ENCODE data around the gene CHST15.
"Not testable (repeated sequence)": the region's sequence is repeated elsewhere in the genome, so short reads cannot be mapped to it uniquely, and the experiment has no call there.

CHST15 gene

GRCh38 chr10:124123156-124123555 is 29.8 kb upstream of the CHST15 start:
- DNase-seq = no peak

- no peak for DNase-seq
Observed at GRCh38 chr10:124122211-124122610, 28.8 kb upstream of the CHST15 start.

DNA sequence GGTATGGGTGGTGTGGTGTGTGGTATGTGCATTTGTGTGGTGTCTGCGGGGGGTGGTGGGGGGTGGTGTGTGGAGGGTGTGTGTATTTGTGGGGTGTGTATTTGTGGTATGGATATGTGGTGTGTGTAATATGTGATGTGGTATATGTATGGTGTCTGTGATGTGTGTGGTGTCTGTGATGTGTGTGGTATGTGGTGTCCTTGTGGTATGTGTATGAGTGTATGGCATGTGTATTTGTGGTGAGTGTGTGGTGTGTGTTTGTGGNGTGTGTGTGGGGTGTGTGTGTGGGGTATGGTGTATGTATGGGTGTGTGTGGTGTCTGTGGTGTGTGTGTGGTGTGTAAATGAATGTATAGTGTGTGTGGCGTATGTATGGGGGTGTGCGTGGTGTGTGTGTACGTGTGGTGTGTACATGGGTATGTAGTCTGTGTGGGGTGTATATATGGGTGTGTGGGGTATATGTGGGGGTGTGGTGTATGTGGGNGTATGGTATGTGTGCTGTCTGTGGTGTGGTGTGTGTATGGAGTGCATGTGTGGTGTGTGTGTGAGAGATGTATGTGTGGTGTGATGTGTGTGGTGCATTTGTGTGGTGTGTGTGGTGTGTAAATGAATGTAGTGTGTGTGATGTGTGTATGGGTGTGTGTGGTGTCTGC is 27.1 kb upstream of the CHST15 start:
- DNase-seq = no peak

GRCh38 chr10:124119946-124120345 is 26.5 kb upstream of the CHST15 start:
- DNase-seq = no peak

GRCh38 chr10:124119216-124119615 is 25.8 kb upstream of the CHST15 start:
- no peak for DNase-seq

DNA sequence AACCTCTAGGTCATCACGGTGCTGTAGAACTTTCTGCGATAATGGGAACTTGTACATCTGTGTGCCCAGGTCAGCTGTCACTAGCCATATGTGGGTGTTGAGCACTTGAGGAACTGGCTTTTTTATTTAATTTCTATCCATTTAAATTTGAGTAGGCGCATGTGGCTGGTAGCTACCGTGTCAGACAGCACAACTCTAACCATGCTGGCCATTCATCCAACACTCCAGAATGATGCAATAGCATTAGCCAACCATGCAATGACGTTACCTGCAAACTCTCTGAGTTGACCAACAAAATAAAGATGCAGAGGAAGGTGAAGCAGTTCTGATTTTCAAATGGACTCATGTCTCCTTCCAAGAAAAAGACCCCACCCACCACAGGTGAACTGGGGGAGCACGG is 24.4 kb upstream of the CHST15 start:
- no peak for DNase-seq

DNA sequence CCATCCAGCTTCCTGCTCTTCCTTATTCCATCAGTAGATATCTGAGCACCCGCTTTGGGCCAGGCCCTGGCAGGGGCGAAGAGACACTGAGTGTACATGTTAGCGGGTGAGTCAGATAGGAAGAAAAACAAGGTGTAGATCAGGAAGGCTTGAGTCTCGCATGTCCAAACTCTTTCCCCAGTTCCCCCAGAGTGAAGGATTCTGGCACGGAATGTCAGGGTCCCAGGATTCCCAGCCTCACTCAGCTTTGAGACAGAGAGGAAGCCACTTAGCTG is 24.1 kb upstream of the CHST15 start:
- DNase-seq = no peak

- no peak for DNase-seq
Observed at GRCh38 chr10:124116771-124117510, 23.5 kb upstream of the CHST15 start.

DNA sequence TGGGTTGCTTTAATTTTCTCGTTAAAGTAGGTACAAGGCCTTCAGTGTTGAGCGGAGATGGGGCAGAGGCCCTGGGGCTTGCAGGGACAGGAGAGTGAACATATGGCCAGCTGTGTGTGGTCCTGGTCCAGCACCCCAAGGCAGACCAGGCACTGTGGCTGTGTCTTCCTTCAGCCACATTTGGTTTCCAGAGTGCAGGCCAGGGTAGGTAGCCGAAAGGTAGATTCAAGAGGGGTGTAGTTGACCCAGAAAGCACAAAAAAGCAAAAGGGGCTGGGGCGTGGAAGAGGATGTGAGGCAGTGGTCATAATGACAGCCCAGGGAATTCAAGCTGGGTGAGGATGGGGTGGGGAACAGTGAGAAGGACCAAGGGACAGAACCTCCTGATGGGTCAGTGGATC is 21.3 kb upstream of the CHST15 start:
- no peak for DNase-seq

- no peak for DNase-seq
Observed at GRCh38 chr10:124112891-124113580, 19.6 kb upstream of the CHST15 start.

DNA sequence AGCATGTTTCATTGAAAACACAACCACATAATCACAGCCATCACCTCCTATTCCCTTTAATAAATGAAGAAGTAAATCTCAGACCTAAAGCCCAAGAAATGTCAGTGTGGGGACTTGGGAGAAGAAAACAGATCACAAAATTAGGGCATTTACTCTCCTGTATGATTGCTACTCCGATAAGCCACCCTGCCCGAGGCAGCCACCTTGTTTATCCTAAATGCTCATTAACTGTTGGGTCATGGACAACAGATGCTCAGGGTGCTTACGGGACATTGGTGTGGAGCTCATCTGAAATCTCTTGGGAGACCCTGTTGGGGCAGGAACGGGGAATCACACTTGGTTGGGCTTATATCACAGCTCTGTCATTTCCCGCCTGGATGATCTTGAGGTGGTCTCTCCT is 17.5 kb upstream of the CHST15 start:
- DNase-seq = no peak

GRCh38 chr10:124109261-124109660 is 15.9 kb upstream of the CHST15 start:
- DNase-seq = no peak

DNA sequence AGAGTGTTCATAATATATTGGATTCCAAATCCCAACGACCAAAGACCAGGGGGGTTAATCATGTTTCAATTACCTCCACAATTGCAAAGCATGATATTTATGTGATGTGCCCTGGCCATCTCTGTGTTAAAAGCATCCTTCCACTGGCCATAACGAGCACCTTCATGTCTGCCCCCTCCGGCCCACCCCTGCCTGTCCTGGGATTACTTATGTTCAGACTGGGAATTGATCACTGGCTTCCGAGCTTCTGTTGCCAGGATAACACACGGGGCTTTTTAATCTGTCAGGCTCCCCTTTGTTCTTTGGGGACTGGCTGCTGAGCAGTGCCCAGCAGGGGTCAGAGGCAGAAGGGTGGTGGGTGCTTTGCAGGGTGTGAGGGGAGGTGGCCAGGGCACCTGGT is 13.7 kb upstream of the CHST15 start:
- DNase-seq = no peak

DNA sequence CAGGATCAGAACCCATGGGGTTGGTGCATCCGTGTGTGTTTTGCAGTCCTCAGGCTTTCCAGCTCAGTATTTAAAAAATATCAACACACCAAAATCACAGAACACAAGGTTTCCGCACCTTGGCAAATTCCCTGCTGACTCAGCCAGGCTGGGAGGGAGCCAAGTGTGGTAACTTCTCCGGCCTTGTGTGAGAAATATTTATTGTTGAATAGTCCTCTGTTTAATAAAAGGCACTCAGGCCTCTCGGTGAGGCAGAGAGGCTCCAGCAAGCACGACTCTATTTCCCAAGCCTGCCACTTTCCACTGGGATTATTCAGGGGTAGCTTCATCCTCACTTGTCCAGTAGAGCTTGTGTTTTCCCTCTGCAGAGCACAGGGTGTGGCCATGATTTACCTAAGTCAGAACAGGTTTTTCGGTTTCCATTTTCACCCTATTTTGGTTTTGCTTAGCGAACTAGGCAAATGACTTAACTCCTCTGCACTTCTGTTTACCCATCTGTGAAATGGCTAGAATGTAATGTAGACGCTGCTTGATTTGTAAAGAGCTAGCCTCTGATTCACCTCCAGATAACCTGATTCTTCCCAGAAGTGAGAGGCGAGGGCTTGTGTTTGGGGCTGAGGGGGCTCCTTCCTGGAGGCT is 13.0 kb upstream of the CHST15 start:
- no peak for DNase-seq

GRCh38 chr10:124105594-124105993 is 12.2 kb upstream of the CHST15 start:
- DNase-seq = no peak

- no peak for DNase-seq
Observed at GRCh38 chr10:124105045-124105444, 11.6 kb upstream of the CHST15 start.

DNA sequence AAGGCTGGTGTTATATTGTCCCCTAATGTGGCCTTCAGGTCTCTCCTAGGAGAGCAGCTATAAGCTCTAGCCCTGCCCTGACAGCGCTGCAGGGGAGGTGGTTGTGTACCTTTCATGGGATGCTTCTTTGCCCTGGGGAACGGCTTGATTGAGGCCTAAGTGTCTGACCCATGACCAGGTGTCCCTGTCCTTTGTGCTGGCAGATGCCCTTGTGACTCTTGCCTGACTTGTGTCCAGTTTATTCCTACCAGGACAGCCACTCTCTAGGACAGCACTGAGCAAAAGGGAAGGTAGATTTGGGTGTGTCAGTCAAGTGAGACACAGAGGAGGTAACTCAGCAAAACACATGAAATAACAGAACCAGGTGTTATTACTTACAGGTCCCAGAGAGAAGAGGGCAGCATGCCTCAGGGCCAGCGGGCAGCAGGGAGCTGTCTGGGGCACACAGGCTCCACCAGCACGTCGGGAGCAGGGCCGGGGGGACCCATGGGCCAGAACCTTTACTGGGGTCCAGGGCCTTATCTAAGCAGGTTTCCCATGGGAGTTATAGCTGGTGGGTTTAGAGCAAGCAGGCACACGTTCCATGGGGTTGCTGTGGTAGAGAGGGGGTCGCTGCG is 10.7 kb upstream of the CHST15 start:
- no peak for DNase-seq

GRCh38 chr10:124101351-124101750 is 8.0 kb upstream of the CHST15 start:
- no peak for DNase-seq

DNA sequence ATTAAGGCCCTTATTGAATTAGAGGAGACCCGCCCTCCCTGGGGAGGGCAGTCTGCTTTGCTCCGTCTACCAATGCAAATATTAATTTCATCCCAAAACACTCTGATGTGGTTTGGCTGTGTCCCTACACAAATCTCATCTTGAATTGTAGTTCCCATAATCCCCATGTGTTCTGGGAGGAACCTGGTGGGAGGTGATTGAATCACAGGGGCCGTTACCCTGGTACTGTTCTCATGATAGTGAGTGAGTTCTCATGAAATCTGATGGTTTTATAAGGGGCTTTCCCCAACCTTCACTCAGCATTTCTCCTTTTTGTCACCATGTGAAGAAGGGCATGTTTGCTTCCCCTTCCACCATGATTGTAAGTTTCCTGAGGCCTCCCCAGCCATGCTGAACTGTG is 7.3 kb upstream of the CHST15 start:
- not testable (repeated sequence) for DNase-seq

DNA sequence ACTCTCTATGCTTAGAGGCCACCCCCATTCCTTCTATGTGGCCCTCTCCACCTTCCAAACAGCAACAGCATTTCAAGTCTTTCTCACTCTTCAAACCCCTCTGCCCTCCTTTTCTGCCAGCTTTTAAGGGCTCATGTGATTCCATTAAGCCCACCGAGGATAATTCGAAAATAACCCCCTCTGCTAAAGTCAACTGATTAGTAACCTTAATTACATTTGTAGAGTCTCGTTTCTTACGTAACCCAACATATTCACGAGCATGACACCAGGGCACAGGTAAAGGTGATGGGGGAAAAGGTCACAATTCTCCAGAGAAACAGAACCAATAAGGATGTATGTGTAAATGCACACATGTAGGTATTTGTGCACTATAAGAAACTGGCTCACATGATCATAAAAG is 6.7 kb upstream of the CHST15 start:
- no peak for DNase-seq

DNA sequence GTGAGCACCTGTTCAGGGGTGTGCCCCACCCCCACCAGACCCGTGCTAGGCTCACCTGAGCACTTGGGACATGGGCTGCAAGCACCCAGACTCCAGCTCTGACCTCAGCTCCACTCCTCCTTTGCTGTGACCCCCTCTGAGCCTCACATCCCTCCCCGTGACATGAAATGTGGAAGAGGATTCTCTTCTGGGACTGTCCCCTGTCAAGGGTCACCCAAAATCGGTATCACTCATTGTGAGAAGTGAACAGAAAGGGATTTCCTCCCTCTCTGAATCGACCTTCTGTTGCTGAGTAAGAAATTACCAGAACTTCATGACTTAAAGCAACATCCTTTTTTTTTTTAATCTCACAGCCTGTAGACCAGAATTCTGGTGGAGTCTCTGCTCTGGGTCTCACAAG is 6.2 kb upstream of the CHST15 start:
- no peak for DNase-seq

- no peak for DNase-seq
Observed at GRCh38 chr10:124098575-124098974, 5.2 kb upstream of the CHST15 start.

- DNase-seq = no peak
Observed at GRCh38 chr10:124097883-124098282, 4.5 kb upstream of the CHST15 start.

DNA sequence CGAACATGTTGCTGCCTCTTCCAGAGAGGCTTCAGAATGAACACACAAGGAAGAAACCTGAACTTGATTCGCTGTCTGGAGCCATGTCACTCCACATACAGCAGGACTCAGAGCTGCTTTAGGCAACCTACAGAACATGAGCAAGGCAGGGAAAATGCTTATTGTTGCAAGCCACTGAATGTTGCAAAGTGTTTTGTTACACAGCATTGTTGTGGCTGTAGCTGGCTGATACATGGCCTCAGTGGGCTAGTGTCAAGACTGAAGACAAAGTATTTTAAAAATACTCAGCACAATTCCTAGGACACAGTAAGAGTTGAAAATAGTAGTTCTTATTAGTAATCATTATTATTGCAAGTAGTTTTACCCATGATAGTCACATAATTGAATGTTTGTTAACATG is 3.1 kb upstream of the CHST15 start:
- no peak for DNase-seq

All from SW 1271 (cell line).